ENCODE results near the gene SPATA19.

GRCh38 chr11:133810766-133811165, 34.5 kb downstream of the SPATA19 start:
- TF ChIP-seq EZH2 (IDR thresholded peaks at IDR 0.05) = no peak
- no peak for TF ChIP-seq FOXP2 (optimal IDR thresholded peaks at IDR 0.05; ENCODE audit: control extremely low read depth, extremely low read length, insufficient read depth)

Data from SK-N-MC (cell line).